Stimulated activated naive CD8-positive, alpha-beta T cell treated with anti-CD3 and anti-CD28 coated beads, Interleukin-15, Interleukin-2, amounts not matched to agents 100 ng/mL and 50 ng/mL, for 24 hours (primary cell): Measurements from ENCODE around the gene TCF15.

Source experiments
- H3K27ac Mint-ChIP-seq: one replicate; pipeline ENCODE4 v1.8.0; 2021; ENCODE audit warnings: mild to moderate bottlenecking, mixed read lengths
- H3K27me3 Mint-ChIP-seq: one replicate; pipeline ENCODE4 v1.8.0; 2021; ENCODE audit warnings: mixed read lengths
- H3K36me3 Mint-ChIP-seq: one replicate; pipeline ENCODE4 v1.8.0; 2021; ENCODE audit warnings: low read depth, mixed read lengths
- H3K4me1 Mint-ChIP-seq: one replicate; pipeline ENCODE4 v1.8.0; 2021; ENCODE audit warnings: low read depth, mixed read lengths
- H3K4me3 Mint-ChIP-seq: one replicate; pipeline ENCODE4 v1.8.0; 2021; ENCODE audit warnings: mild to moderate bottlenecking, mixed read lengths
- H3K9me3 Mint-ChIP-seq: one replicate; pipeline ENCODE4 v1.8.0; 2021; ENCODE audit warnings: mixed read lengths

Gene TCF15, protein sequence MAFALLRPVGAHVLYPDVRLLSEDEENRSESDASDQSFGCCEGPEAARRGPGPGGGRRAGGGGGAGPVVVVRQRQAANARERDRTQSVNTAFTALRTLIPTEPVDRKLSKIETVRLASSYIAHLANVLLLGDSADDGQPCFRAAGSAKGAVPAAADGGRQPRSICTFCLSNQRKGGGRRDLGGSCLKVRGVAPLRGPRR

DNA sequence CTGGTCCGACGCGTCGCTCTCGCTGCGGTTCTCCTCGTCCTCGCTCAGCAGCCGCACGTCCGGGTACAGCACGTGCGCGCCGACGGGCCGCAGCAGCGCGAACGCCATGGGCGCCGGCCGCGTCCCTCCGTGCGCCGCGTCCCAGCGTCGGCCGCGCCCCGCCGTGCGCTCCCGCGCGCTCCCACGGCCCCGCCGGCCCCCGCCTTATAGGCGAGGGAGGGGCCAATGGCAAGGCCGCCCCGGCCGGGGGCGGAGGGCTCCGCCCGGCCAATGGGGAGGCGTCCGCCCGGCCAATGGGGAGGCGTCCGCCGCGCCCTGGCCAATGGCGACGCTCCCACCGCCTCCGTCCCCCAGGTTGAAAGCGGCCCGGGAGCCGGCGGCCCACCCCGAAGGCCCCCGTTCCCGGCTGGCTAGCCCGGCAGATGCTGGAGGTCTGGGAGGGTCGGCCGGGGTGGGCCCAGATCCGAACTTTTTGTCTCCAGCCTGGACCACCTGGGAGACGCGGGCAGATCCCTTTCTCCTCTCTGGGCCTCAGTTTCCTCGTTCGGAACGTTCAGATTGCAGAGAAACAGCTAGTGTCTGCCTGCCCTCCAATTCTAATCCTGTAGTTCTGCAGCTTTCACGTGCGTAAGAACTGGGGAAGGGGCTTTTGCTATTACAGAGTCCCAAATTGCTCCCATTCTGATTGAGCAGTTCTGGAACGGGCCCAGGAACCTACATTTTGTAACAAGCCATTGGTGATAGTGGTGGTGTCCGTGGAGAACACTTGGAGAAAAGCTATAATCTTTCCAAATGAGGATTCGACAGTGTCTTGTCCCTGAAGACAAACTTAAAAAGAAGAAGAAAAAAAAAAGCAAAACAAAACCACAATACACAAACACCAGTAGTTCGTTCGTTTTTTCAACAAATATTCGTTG, at the start of gene TCF15:
TCF15 (minus strand) TSS at position 180 of the 917 bp plus-strand sequence; CDS start at position 108, 72 bp downstream.
- Mint-ChIP-seq H3K36me3 (no peaks in the 10 kb centered on the region), H3K4me1 (peaks cover 12% of the 10 kb centered on the region), H3K27me3 (peaks cover 53% of the 10 kb centered on the region), H3K4me3 (peak within 1 kb of the TSS; percentile 35), H3K27ac (no peak within 1 kb of the TSS), H3K9me3 (no peaks in the 10 kb centered on the region)

GRCh38 chr20:658731-659291, 48.7 kb upstream of the TCF15 start:
- peaks cover 21% of the 10 kb centered on the region for H3K4me1 Mint-ChIP-seq
- no peak overlapping the region for H3K27ac Mint-ChIP-seq
- H3K9me3 Mint-ChIP-seq: no peaks in the 10 kb centered on the region
- peaks cover 67% of the 10 kb centered on the region for H3K27me3 Mint-ChIP-seq
- no peak overlapping the region for H3K4me3 Mint-ChIP-seq
- no peaks in the 10 kb centered on the region for H3K36me3 Mint-ChIP-seq

- Mint-ChIP-seq H3K36me3 (no peaks in the 10 kb centered on the region), H3K27ac (no peak overlapping the region), H3K27me3 (peaks cover 65% of the 10 kb centered on the region), H3K4me3 (no peak overlapping the region), H3K9me3 (no peaks in the 10 kb centered on the region), H3K4me1 (peaks cover 26% of the 10 kb centered on the region)
Measured at GRCh38 chr20:658202-658601, 48.1 kb upstream of the TCF15 start.

DNA sequence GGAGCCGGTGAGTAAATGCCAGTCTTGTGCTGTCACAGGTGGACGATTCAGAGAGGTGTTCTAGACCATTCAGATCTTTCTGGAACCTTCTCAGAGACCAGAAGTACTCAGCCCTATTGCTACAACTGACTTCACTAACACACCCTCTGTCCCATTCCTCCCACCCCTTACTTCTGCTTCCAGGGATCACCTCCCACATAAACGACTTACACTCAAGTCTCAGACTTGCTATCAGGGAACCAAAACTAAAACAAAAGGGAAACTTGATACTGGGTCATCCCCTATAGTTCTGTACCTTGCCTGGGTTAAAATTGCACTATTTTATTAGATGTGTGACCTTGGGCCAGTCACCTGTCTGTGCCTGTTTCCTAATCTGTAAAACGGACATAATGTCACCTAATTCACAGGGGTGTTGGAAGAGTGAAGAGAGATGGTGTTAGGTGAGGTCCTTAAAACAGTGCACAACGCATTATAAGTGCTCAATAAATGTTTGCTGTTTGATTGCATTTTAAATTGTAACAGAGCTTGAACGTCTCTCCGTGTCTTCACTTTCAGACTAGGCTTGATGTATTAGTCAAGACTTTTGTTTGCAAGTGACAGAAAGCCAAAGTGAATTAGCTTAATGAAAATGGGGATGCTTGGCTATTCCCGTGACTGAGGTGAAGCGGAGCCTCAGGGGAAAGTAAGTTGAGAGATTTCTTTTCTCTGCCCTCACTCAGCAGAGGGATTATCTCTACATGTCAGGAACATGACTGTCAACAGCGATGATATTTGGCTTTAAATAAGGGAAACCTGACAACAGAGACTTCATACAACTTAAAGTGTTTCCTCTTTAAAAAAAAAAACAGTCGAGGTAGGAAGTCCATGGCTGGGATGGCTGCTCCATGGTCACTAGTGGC, 45.9 kb upstream of the TCF15 start:
- Mint-ChIP-seq H3K9me3 (no peaks in the 10 kb centered on the region), H3K4me1 (peaks cover 34% of the 10 kb centered on the region), H3K36me3 (peaks cover under 1% of the 10 kb centered on the region), H3K4me3 (no peak overlapping the region), H3K27me3 (peaks cover 47% of the 10 kb centered on the region), H3K27ac (no peak overlapping the region)

DNA sequence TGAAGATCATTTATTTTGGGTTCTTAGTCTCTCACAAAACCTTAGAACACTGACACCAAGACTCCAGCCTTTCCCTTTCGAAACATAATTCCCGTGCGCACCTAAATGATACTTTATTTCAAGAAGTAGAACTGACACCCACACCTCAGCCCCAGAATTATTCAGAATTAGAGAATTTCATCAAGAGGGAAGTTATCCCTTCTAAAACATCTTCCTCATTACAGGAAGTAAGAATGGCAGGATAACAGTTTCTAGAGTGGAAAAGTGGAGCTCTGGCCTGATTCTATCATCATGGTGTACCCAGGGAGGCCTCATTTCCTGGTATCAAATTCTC, 44.3 kb upstream of the TCF15 start:
- Mint-ChIP-seq H3K4me1 (peaks cover 33% of the 10 kb centered on the region), H3K27ac (no peak overlapping the region), H3K36me3 (peaks cover 14% of the 10 kb centered on the region), H3K4me3 (peak overlapping the region; percentile 46), H3K9me3 (no peaks in the 10 kb centered on the region), H3K27me3 (peaks cover 41% of the 10 kb centered on the region)

GRCh38 chr20:653590-654416, 43.7 kb upstream of the TCF15 start:
- peak overlapping the region; percentile 69 for H3K27ac Mint-ChIP-seq
- peaks cover 19% of the 10 kb centered on the region for H3K36me3 Mint-ChIP-seq
- no peaks in the 10 kb centered on the region for H3K9me3 Mint-ChIP-seq
- peak overlapping the region; percentile 77 for H3K4me3 Mint-ChIP-seq
- H3K4me1 Mint-ChIP-seq: peaks cover 33% of the 10 kb centered on the region
- peaks cover 40% of the 10 kb centered on the region for H3K27me3 Mint-ChIP-seq

DNA sequence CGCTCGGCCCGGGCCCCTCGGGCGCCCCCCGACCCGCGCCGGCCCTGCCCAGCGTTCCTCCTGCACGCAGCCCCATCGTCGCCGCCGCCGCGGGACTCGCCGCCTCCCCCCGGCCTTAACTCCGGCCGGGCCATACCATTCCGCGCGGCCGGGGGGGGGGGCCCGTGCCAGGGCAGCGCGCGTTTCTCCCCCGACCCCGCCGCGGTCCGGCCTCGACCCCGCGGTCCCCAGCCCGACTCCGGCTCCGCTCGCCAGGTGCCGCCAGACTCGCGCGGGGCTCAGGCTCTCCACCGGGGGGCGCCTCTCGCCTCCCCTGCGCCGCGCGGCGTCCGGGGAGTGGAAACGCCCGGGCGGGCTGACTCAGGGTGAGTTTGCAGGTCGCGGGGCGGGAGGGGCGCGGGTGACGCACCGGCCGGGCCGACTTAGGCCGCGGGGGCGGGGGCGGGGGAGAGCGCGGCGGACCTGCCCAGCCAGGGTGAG, 43.0 kb upstream of the TCF15 start, which contains the start of gene SRXN1:
SRXN1 (minus strand) TSS at position 91 of the 480 bp plus-strand sequence; CDS start at position 76, 15 bp downstream.
- peaks cover 34% of the 10 kb centered on the region for H3K27me3 Mint-ChIP-seq
- peak within 1 kb of the TSS; percentile 84 for H3K27ac Mint-ChIP-seq
- H3K36me3 Mint-ChIP-seq: peaks cover 25% of the 10 kb centered on the region
- no peaks in the 10 kb centered on the region for H3K9me3 Mint-ChIP-seq
- H3K4me3 Mint-ChIP-seq: peak within 1 kb of the TSS; percentile 89
- H3K4me1 Mint-ChIP-seq: peaks cover 33% of the 10 kb centered on the region

- H3K4me3 Mint-ChIP-seq: peak overlapping the region; percentile 89
- no peaks in the 10 kb centered on the region for H3K9me3 Mint-ChIP-seq
- peaks cover 29% of the 10 kb centered on the region for H3K27me3 Mint-ChIP-seq
- H3K27ac Mint-ChIP-seq: peak overlapping the region; percentile 84
- peaks cover 33% of the 10 kb centered on the region for H3K4me1 Mint-ChIP-seq
- peaks cover 30% of the 10 kb centered on the region for H3K36me3 Mint-ChIP-seq
Measured at GRCh38 chr20:652615-653109, 42.6 kb upstream of the TCF15 start.

DNA sequence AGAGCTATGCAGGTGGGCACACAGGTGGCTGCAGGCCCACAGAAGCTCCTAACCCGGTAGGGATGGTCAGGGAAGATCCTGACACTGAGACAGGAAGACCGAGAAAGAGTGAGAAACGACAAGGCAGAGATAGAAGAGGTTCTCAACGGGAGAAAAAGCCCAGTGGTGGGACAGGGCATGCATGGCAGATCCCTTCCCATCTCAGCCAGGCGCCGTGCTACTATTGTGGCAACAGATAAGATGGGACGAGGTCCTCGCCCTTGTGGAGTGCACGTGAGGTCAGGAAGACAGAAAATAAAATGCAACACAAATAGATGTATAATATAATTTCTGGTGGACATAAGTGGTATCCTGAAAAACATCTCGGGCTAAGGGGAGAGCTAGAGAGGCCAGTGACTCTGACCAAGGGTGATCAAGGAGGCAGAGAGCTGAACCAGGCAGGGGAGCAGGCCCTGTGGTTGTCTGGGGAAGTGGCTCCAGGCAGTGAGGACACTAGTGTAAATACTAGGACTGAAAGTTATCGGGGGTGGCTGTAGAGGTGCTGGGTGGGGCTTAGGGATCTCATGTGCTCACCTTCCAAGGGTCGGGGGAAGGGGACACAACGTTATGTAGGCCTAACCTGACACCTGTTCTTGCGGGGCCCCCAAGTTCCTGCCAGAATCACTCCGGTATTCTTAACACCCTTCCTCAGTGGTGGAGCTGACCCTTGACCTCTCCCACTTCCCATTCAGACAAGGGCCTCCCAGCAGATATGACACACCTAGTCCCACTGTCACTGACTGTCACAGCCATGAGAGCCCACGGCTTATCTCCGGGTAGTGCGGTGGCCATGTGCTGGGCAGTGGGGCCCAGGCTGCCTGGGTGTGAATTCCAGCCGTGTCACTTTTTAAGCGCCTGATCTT, 41.9 kb upstream of the TCF15 start:
- Mint-ChIP-seq H3K27me3 (peaks cover 23% of the 10 kb centered on the region), H3K27ac (peak overlapping the region; percentile 84), H3K9me3 (no peaks in the 10 kb centered on the region), H3K4me3 (peak overlapping the region; percentile 89), H3K4me1 (peaks cover 33% of the 10 kb centered on the region), H3K36me3 (peaks cover 35% of the 10 kb centered on the region)

- Mint-ChIP-seq H3K27ac (peak overlapping the region; percentile 38), H3K36me3 (peaks cover 35% of the 10 kb centered on the region), H3K4me3 (peak overlapping the region; percentile 14), H3K9me3 (no peaks in the 10 kb centered on the region), H3K4me1 (peaks cover 33% of the 10 kb centered on the region), H3K27me3 (peaks cover 15% of the 10 kb centered on the region)
Measured at GRCh38 chr20:650954-651353, 40.8 kb upstream of the TCF15 start.

DNA sequence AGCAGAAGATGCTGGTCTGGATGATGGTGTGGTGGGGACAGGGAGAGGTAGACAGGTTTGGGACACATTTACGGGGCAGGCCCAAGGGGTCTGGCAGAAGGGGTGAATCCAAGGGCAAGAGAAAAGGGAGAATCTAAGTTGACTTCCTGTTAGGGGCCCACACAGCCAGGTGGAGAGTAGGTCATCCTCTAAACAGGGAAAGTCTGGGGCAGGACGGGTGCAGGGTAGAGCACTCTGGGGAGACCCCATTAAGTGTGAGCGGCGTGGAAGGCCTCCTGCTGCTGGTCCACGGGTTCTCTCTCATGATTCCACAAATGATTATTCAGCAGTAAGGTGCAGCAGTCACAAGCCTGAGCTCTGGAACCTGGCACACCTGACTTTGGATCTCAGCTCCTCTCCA, 40.2 kb upstream of the TCF15 start:
- Mint-ChIP-seq H3K27me3 (peaks cover 11% of the 10 kb centered on the region), H3K27ac (no peak overlapping the region), H3K4me1 (peaks cover 37% of the 10 kb centered on the region), H3K4me3 (no peak overlapping the region), H3K9me3 (no peaks in the 10 kb centered on the region), H3K36me3 (peaks cover 35% of the 10 kb centered on the region)

DNA sequence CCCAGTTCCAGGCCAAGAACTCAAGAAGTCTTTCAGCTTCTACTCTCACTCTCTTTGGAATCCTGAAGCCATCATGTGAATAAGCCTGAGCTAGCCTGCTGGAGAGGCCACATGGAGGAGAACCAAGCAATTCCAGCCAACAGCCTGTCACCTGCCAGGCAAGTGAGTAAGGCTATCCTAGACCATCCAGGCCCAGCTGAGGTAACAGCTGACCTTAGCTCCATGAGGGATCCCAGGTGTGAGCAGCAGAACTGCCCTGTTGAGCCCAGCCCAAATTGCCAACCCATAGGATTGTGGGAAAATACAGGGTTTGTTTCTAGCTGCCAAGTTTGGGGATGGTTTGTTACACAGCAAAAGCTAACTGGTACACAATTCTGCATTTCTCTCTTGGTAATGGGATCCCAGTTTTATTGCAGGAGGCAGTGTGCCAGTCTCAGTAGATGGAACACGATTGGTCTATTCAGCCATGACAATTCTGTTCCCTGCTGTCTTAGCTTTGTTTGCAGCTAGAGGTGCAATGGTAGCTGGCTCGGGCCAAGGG, 37.4 kb upstream of the TCF15 start:
- peaks cover 35% of the 10 kb centered on the region for H3K36me3 Mint-ChIP-seq
- H3K4me1 Mint-ChIP-seq: peaks cover 26% of the 10 kb centered on the region
- peaks cover 11% of the 10 kb centered on the region for H3K27me3 Mint-ChIP-seq
- no peak overlapping the region for H3K27ac Mint-ChIP-seq
- H3K4me3 Mint-ChIP-seq: no peak overlapping the region
- no peaks in the 10 kb centered on the region for H3K9me3 Mint-ChIP-seq
